GM12874 (cell line): Measurements from ENCODE around the gene ZNF627.

Source experiments
- TF ChIP-seq, protein P1 (sequence below): IDR thresholded peaks from 2 replicates; pipeline ENCODE4 v1.5.1; 2011; ENCODE audit warnings: low read depth, mild to moderate bottlenecking, control low read depth, low read length, moderate library complexity; ENCODE audit not compliant: insufficient read depth

The ZNF627 gene

DNA sequence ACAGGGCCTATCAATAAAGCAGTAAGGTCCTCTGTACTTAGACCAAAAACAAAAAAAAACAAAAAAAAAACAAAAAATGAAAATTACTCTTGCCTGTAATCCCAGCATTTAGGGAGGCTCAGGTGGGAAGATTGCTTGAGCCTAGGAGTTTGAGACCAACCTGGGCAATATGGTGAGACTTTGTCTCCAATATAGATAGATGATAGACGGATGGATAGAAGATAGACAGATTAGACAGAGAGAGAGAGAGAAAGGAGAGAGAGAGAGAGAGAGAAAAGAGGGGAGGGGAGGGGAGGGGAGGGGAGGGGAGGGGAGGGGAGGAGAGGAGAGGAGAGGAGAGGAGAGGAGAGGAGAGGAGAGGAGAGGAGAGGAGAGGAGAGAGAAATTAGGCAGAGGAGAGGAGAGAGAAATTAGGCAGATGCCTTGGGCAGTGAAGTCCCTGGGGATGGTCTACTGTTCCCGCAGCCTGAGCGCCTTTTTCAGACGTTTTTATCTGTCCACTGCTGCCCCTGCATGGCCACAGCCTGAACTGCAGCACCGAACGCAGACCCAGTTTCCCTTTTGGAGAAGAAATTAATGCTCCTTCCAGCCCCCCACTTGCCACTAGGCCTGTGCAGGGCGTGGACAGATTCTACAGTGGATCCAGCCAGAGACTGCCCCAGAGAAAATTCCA lies 9.8 kb upstream of the ZNF627 start:
- TF ChIP-seq, protein P1, sequence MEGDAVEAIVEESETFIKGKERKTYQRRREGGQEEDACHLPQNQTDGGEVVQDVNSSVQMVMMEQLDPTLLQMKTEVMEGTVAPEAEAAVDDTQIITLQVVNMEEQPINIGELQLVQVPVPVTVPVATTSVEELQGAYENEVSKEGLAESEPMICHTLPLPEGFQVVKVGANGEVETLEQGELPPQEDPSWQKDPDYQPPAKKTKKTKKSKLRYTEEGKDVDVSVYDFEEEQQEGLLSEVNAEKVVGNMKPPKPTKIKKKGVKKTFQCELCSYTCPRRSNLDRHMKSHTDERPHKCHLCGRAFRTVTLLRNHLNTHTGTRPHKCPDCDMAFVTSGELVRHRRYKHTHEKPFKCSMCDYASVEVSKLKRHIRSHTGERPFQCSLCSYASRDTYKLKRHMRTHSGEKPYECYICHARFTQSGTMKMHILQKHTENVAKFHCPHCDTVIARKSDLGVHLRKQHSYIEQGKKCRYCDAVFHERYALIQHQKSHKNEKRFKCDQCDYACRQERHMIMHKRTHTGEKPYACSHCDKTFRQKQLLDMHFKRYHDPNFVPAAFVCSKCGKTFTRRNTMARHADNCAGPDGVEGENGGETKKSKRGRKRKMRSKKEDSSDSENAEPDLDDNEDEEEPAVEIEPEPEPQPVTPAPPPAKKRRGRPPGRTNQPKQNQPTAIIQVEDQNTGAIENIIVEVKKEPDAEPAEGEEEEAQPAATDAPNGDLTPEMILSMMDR = peak; percentile 89

DNA sequence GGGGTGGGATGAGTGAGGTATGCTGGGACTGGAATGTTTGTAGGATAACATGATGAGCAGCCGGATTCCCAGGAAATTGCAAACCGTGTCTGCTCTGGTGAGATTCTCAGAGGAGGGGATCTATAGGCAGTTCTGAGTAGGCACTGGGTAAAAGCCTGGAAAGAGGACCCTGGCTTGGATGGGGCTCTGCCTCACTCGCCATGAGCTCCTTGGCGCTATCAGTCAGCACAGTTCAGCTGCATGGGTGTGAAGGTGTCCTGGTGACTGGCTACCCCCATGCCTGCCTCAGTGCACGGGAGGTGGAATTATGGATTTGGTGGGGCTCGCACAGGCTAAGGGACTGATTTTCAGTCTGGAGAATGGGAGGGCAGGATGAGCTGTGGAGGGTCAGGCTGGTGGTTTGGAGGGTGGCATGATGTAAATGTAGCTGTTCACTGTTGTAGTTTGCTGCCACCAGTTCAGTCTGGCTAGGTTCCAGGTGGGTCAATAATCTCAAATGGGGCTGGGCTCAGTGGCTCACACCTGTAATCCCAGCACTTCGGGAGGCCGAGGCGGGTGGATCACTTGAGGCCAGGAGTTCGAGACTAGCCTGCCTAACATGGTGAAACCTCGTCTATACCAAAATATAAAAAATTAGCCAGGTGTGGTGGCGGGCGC lies 9.2 kb upstream of the ZNF627 start:
- TF ChIP-seq, protein P1 = no peak

DNA sequence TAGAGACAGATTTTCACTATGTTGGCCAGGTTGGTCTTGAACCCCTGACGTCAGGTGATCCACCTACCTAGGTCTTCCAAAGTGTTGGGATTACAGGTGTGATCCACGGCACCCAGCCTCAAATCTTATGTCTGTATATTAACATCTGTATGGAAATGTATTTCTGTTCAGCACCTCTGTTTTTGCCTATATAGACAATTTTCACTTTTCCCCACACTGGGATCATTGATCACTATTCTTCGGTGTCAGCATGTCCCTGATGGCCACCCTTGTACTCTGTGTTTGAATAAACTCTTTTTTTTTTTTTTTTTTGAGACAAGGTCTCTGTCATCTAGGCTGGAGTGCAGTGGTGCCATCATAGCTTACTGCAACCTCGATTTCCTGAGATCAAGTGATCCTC lies 3.2 kb upstream of the ZNF627 start:
- TF ChIP-seq, protein P1 = no peak

DNA sequence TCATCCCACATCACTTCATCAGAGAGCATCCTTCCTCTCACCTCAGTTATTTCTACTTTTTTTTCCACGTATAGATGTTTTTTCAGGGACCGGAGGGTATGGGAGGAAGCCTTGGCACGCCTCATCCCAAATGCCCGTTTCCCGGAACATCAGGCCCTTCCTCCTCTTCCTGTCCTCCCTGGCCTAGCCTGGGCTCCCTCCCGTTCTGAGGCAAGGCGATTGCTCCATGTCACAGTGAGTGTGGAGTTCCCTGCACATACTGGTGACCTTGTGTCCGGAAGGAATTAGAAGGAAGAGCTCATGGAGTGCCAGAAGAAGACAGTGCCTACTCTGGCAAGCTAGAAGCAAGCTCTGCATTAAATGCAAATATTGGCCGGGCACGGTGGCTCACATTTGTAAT lies 1.1 kb upstream of the ZNF627 start:
- TF ChIP-seq, protein P1 = no peak

DNA sequence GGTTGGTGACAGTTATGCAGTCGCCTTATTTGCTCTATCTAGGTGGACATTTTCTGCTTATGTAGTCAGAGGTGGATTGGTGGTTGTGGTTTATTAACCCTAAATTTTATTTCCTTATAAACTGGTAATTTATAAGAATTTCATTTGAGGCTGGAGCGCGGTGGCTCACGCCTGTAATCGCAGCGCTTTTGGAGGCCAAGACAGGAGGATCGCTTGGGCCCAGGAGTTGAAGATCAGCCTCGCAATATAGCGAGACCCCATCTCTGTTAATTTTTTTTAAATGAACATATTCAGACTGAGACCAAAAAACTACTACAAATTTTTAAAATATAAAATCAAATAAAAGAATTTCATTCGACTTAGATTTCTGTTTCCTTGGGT lies 810 bp downstream of the ZNF627 start:
- TF ChIP-seq, protein P1 = no peak

DNA sequence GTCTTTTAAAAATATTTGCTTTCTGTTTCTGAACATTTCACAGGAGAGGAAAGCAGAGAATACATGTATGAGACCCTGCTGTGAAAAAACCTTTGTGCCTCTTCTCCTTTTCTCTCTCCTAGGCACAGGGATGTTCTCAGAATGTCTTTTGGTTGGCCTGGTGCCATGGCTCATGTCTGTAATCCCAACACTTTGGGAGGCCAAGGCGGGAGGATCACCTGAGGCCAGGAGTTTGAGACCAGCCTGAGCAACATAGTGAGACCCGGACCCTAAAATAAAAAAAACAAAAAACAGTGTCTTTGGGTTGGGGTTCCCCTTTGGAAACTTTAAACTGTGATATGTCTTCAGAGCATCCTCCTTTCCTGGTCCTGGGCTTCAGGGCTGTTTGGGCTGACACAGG lies 1.5 kb downstream of the ZNF627 start:
- TF ChIP-seq, protein P1 = no peak

DNA sequence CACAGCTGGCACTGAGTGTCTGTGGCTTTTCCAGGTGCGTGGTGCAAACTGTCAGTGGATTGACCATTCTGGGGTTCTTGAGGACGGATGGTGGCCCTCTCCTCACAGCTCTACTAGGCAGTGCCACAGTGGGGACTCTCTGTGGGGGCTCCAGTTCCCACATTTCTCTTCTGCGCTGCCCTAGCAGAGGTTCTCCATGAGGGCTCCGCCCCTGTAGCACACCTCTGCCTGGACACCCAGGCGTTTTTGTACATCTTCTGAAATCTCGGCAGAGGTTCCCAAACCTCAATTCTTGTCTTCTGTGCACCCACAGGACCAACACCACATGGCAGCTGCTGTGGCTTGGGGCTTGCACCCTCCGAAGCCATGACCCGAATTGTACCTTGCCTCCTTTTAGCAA lies 9.2 kb downstream of the ZNF627 start:
- TF ChIP-seq, protein P1 = no peak
